ENCODE measurements around the gene AP3B2. TPM values are rescaled to one million over a fixed set of nuclear protein-coding genes. Genes with fewer than 3 reads are reported as not detected.

AP3B2 gene
- total and polyA plus RNA-seq, 4 donors, result 0.94 to 2.2 (median 1.2) TPM

DNA sequence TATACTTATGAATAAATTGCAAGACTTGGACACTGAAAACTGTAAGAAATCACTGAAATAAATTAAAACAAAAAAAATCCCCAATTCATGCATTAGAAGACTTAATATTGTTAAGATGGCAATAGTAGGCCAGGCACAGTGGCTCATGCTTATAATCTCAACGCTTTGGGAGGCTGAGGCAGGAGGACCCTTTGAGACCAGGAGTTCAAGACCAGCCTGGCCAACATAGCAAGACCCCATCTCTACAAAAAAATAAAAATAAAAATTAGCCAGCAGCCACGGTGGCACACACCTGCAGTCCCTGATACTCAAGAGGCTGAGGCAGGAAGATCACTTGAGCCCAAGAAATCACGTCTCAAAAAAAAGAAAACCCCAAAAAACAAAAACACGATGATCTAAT is 98.3 kb downstream of the AP3B2 start:
- ATAC-seq (ENCODE audit: insufficient read depth, low FRiP score) (no peak), DNase-seq (no peak)
- Histone ChIP-seq H3K36me3 (ENCODE audit: control insufficient read depth in 4 of 4, insufficient read depth in 4 of 4, low read length in 4 of 4) (no peaks in the 10 kb centered on the region), H3K27ac (ENCODE audit: low read depth in 1 of 2, low read length in 1 of 2) (no peak overlapping the region), H3K4me3 (no peak overlapping the region), H3K9ac (ENCODE audit: insufficient read depth in 1 of 2, low read length in 2 of 2) (no peak overlapping the region), H3K27me3 (ENCODE audit: control insufficient read depth in 3 of 3, insufficient read depth in 3 of 3, low read length in 2 of 3) (peaks cover 0 to 3% (median 3%) of the 10 kb centered on the region in 3 donors), H3K9me3 (ENCODE audit: control insufficient read depth in 4 of 4, insufficient read depth in 3 of 4, low read length in 3 of 4) (no peaks in the 10 kb centered on the region), H3K4me1 (ENCODE audit: control insufficient read depth in 5 of 5, insufficient read depth in 5 of 5, low read length in 5 of 5) (no peaks in the 10 kb centered on the region)
- 84 to 89% methylated on average over 4 of the region's 4 CpGs for WGBS, 2 donors
- TF ChIP-seq, protein P1, sequence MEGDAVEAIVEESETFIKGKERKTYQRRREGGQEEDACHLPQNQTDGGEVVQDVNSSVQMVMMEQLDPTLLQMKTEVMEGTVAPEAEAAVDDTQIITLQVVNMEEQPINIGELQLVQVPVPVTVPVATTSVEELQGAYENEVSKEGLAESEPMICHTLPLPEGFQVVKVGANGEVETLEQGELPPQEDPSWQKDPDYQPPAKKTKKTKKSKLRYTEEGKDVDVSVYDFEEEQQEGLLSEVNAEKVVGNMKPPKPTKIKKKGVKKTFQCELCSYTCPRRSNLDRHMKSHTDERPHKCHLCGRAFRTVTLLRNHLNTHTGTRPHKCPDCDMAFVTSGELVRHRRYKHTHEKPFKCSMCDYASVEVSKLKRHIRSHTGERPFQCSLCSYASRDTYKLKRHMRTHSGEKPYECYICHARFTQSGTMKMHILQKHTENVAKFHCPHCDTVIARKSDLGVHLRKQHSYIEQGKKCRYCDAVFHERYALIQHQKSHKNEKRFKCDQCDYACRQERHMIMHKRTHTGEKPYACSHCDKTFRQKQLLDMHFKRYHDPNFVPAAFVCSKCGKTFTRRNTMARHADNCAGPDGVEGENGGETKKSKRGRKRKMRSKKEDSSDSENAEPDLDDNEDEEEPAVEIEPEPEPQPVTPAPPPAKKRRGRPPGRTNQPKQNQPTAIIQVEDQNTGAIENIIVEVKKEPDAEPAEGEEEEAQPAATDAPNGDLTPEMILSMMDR (IDR thresholded peaks at IDR 0.05; ENCODE audit: control extremely low read depth, extremely low read depth), result no peak

Other genes starting within 250 kb of the AP3B2 start
- gene RPS17, start 169.4 kb downstream of the AP3B2 start, total RNA-seq, result 1,000 to 10,000 TPM; 1,181 to 1,750 TPM
- gene RPS17, start 169.4 kb downstream of the AP3B2 start, polyA plus RNA-seq, result 1,000 to 10,000 TPM; 3,085 to 4,573 TPM
- 1 to 10 TPM; 3.8 to 4.0 TPM for gene CPEB1, start 62.5 kb downstream of the AP3B2 start, total RNA-seq
- under 1 TPM; 0.42 to 0.89 TPM for gene CPEB1, start 62.5 kb downstream of the AP3B2 start, polyA plus RNA-seq
- gene FSD2, start 96.2 kb upstream of the AP3B2 start, total RNA-seq, result under 1 TPM in 1 of 2 donors, not detected in 1; 0.06 TPM
- under 1 TPM in 1 of 2 donors, not detected in 1; 0.08 TPM for gene FSD2, start 96.2 kb upstream of the AP3B2 start, polyA plus RNA-seq
- gene WHAMM, start 99.8 kb upstream of the AP3B2 start, total RNA-seq, result 10 to 100 TPM in 1 of 2 donors, 1 to 10 TPM in 1; 8.6 to 10.4 TPM
- 1 to 10 TPM; 4.2 to 4.6 TPM for gene WHAMM, start 99.8 kb upstream of the AP3B2 start, polyA plus RNA-seq
- 10 to 100 TPM; 15.3 to 18.1 TPM for gene HOMER2, start 242.8 kb upstream of the AP3B2 start, total RNA-seq
- 1 to 10 TPM; 7.5 to 7.9 TPM for gene HOMER2, start 242.8 kb upstream of the AP3B2 start, polyA plus RNA-seq